ENCODE results near the gene DDA1. TPM values are rescaled to one million over a fixed set of nuclear protein-coding genes. Genes with fewer than 3 reads are reported as not detected.
A peak's percentile ranks its signal among the peaks of the same experiment; 100 is the strongest.

DDA1 gene
- total RNA-seq, 1 donor from 2014 or later = 123 TPM

DNA sequence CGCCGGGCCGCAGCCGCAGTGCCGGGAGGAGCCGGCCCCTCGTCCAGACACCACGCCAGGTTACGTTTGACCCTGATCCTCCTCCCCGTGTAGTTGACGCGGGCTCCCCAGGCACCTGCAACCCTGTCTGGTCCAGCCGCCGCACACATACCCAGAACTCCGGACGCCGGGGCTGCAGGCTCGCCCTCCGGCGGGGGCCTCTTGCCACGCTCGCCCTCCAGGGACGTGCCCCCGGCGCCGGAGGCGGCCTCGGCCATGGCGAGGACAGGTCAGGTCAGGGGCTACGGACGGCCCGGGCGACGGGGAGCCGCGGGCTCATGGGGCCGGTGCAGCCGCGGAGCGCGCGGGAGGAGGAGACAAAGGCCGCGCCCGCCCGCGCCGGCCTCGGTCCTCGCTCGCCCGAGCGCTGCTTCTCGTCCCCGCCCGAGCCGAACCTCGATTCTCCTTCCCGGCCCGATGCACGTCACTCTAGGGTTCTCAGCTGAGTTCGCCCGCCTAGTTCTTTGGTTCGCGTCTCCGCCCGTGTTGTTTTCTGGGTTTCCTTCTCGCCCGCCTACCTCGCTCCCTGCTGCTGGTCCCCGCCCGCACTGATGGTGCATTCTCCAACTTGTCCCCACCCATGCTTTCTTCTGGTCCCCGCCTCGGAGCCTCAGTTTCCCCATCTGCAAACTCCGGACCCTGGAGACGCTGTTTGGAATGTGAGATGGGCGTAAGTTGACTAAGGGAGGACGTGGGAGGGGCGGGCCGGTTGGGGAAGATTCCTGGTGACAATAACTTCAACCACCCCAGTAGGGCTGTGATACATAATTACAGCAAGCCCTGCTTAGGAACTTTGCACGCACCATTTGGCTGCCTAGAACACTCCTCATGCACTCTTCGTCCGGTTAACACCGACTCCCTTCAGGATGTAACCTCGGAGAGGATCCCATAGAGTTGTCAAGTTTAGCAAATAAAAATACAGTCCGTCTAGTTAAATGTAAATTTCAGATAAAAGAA, 25.3 kb downstream of the DDA1 start, which contains the start of gene ANO8:
Gene ANO8 (minus strand): TSS at position 442 of the 996 bp plus-strand sequence. CDS start 185 bp downstream, at position 257.
- H3K4me1 Mint-ChIP-seq (ENCODE audit: low read depth, unreplicated experiment) = peaks cover 3% of the 10 kb centered on the region
- H3K27ac ChIP-seq (ENCODE audit: low read depth, low read length) = peak within 1 kb of the TSS; percentile 46

DNA sequence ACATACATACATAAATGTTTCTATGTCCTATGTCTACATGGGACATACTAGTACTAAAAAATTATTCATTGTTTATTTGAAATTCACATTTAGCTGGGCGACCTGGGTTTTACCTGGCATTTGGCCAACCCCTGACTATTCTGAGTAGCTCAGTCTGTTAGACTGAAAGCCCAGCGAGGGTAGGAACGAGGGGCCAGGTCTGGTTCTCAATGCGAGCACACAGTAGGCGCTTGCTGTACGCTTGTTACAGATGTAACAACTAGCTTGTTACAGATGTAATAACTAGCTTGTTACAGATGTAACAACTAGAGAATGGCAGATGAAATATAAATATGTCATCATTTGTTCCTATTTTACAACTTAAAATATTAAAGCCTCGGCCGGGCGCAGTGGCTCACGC, 26.2 kb downstream of the DDA1 start:
- TF ChIP-seq EZH2 (IDR thresholded peaks at IDR 0.05; ENCODE audit: insufficient read depth, low read length) = no peak
- no peak for TF ChIP-seq CTCF (IDR thresholded peaks at IDR 0.05; ENCODE audit: insufficient read depth, low read depth, low read length)
- DNase-seq (ENCODE audit: low read depth) (no peak), FAIRE-seq (no peak)
- Mint-ChIP-seq H3K4me3 (ENCODE audit: unreplicated experiment) (peak overlapping the region; percentile 89), H3K36me3 (ENCODE audit: low read depth, unreplicated experiment) (peaks cover 5% of the 10 kb centered on the region), H3K27me3 (ENCODE audit: low read depth, unreplicated experiment) (no peaks in the 10 kb centered on the region), H3K9me3 (ENCODE audit: unreplicated experiment) (no peaks in the 10 kb centered on the region), H3K4me1 (ENCODE audit: low read depth, unreplicated experiment) (peaks cover 3% of the 10 kb centered on the region), H3K27ac (ENCODE audit: unreplicated experiment) (peak overlapping the region; percentile 41)
- H3K4me2 ChIP-seq (ENCODE audit: low read length) = no peak overlapping the region
- H3K4me1 ChIP-seq (ENCODE audit: insufficient read depth, low read length) = peaks cover 19% of the 10 kb centered on the region
- no peaks in the 10 kb centered on the region for H3K36me3 ChIP-seq (ENCODE audit: insufficient read depth, low read length)
- H3K4me3 ChIP-seq (ENCODE audit: insufficient read depth, low read depth, low read length) = no peak overlapping the region
- no peaks in the 10 kb centered on the region for H4K20me1 ChIP-seq (ENCODE audit: insufficient read depth, low read length)
- H3K79me2 ChIP-seq (ENCODE audit: insufficient read depth, low read length) = peaks cover 13% of the 10 kb centered on the region
- H3K9me3 ChIP-seq (ENCODE audit: insufficient read depth, low read depth, low read length) = no peaks in the 10 kb centered on the region
- H3K27ac ChIP-seq (ENCODE audit: low read depth, low read length) = no peak overlapping the region
- H2AFZ ChIP-seq (ENCODE audit: low read depth, low read length) = peak overlapping the region; percentile 94
- no peak overlapping the region for H3K9ac ChIP-seq (ENCODE audit: low read length)
- H3K27me3 ChIP-seq (ENCODE audit: insufficient read depth, low read length) = no peaks in the 10 kb centered on the region

More for the DNA sequence above, 25.3 kb downstream of the DDA1 start, which contains the start of gene ANO8:
- peak within 1 kb of the TSS; percentile 89 for H3K4me3 Mint-ChIP-seq (ENCODE audit: unreplicated experiment)
- no peaks in the 10 kb centered on the region for H3K27me3 Mint-ChIP-seq (ENCODE audit: low read depth, unreplicated experiment)
- FAIRE-seq = no peak
- peaks cover 13% of the 10 kb centered on the region for H3K79me2 ChIP-seq (ENCODE audit: insufficient read depth, low read length)
- H3K27ac Mint-ChIP-seq (ENCODE audit: unreplicated experiment) = peak within 1 kb of the TSS; percentile 80
- peak within 1 kb of the TSS; percentile 94 for H2AFZ ChIP-seq (ENCODE audit: low read depth, low read length)
- DNase-seq (ENCODE audit: low read depth) = peak; percentile 100
- TF ChIP-seq CTCF (IDR thresholded peaks at IDR 0.05; ENCODE audit: insufficient read depth, low read depth, low read length) (no peak), EZH2 (IDR thresholded peaks at IDR 0.05; ENCODE audit: insufficient read depth, low read length) (no peak)
- peaks cover 19% of the 10 kb centered on the region for H3K4me1 ChIP-seq (ENCODE audit: insufficient read depth, low read length)
- no peaks in the 10 kb centered on the region for H3K9me3 Mint-ChIP-seq (ENCODE audit: unreplicated experiment)
- H3K4me3 ChIP-seq (ENCODE audit: insufficient read depth, low read depth, low read length) = peak within 1 kb of the TSS; percentile 78
- H3K4me2 ChIP-seq (ENCODE audit: low read length) = peak within 1 kb of the TSS; percentile 93
- H4K20me1 ChIP-seq (ENCODE audit: insufficient read depth, low read length) = no peaks in the 10 kb centered on the region
- peaks cover 7% of the 10 kb centered on the region for H3K36me3 Mint-ChIP-seq (ENCODE audit: low read depth, unreplicated experiment)
- peak within 1 kb of the TSS; percentile 80 for H3K9ac ChIP-seq (ENCODE audit: low read length)
- H3K36me3 ChIP-seq (ENCODE audit: insufficient read depth, low read length) = no peaks in the 10 kb centered on the region
- H3K27me3 ChIP-seq (ENCODE audit: insufficient read depth, low read length) = no peaks in the 10 kb centered on the region
- no peaks in the 10 kb centered on the region for H3K9me3 ChIP-seq (ENCODE audit: insufficient read depth, low read depth, low read length)
